Chondrocyte (in vitro differentiated cells): ENCODE measurements around the gene ZSWIM5. TPM values are rescaled to one million over a fixed set of nuclear protein-coding genes. Genes with fewer than 3 reads are reported as not detected.

ENCODE experiments used
- DNase-seq: peaks from one replicate; pipeline ENCODE4 v3.0.0; 2021; ENCODE audit warnings: mixed read lengths, low spot score
- H3K27ac Mint-ChIP-seq: one replicate; pipeline ENCODE4 v1.8.0; 2021; ENCODE audit warnings: mild to moderate bottlenecking, moderate library complexity, mixed read lengths; ENCODE audit not compliant: unreplicated experiment
- H3K27me3 Mint-ChIP-seq: 2 replicates; pipeline ENCODE4 v1.8.0; 2021; ENCODE audit warnings: low read depth, mixed read lengths
- H3K36me3 Mint-ChIP-seq: 2 replicates; pipeline ENCODE4 v1.8.0; 2021; ENCODE audit warnings: low read depth, mixed read lengths
- H3K4me1 Mint-ChIP-seq: 2 replicates; pipeline ENCODE4 v1.8.0; 2021; ENCODE audit warnings: low read depth, mild to moderate bottlenecking, mixed read lengths
- H3K4me3 Mint-ChIP-seq: one replicate; pipeline ENCODE4 v1.8.0; 2021; ENCODE audit warnings: mild to moderate bottlenecking, moderate library complexity, mixed read lengths; ENCODE audit not compliant: unreplicated experiment
- H3K9me3 Mint-ChIP-seq: 2 replicates; pipeline ENCODE4 v1.8.0; 2021; ENCODE audit warnings: low read depth, mixed read lengths
- total RNA-seq: library from RNA; stranded (reverse); gene quantifications from 3 replicates; pipeline ENCODE4 v1.2.1, GENCODE V29; 2021
- TF ChIP-seq, protein P1 (sequence below): fragments of 200-600 bp; sonication (generic); IDR thresholded peaks from 2 replicates; pipeline ENCODE4 v1.5.0; 2021; ENCODE audit warnings: antibody characterized with exemption, mild to moderate bottlenecking, moderate library complexity

Gene ZSWIM5
- total RNA-seq, 1 donor from 2014 or later = 1.0 TPM

DNA sequence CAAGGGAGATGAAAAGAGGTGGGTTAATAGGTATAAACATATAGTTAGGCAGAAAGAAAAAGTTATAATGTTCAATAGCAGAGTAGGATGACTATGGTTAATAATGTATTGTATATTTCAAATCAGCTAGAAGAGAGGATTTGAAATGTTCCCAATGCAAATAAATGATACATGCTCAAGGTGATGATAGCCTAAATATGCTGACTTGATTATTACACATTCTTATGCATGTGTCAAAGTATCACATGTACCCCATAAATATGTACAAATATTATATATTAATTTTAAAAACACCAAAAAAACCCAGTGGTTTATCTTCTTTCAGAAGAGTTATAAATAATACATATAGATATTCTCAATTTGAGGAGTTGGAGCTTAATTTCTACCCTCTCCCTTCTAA lies 38.3 kb upstream of the ZSWIM5 start:
- H3K4me1 Mint-ChIP-seq = peaks cover 6% of the 10 kb centered on the region
- H3K9me3 Mint-ChIP-seq = peaks cover 11% of the 10 kb centered on the region
- no peak overlapping the region for H3K4me3 Mint-ChIP-seq
- DNase-seq = no peak
- TF ChIP-seq, protein P1, sequence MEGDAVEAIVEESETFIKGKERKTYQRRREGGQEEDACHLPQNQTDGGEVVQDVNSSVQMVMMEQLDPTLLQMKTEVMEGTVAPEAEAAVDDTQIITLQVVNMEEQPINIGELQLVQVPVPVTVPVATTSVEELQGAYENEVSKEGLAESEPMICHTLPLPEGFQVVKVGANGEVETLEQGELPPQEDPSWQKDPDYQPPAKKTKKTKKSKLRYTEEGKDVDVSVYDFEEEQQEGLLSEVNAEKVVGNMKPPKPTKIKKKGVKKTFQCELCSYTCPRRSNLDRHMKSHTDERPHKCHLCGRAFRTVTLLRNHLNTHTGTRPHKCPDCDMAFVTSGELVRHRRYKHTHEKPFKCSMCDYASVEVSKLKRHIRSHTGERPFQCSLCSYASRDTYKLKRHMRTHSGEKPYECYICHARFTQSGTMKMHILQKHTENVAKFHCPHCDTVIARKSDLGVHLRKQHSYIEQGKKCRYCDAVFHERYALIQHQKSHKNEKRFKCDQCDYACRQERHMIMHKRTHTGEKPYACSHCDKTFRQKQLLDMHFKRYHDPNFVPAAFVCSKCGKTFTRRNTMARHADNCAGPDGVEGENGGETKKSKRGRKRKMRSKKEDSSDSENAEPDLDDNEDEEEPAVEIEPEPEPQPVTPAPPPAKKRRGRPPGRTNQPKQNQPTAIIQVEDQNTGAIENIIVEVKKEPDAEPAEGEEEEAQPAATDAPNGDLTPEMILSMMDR = no peak
- no peaks in the 10 kb centered on the region for H3K27me3 Mint-ChIP-seq
- H3K36me3 Mint-ChIP-seq = no peaks in the 10 kb centered on the region
- H3K27ac Mint-ChIP-seq = no peak overlapping the region

DNA sequence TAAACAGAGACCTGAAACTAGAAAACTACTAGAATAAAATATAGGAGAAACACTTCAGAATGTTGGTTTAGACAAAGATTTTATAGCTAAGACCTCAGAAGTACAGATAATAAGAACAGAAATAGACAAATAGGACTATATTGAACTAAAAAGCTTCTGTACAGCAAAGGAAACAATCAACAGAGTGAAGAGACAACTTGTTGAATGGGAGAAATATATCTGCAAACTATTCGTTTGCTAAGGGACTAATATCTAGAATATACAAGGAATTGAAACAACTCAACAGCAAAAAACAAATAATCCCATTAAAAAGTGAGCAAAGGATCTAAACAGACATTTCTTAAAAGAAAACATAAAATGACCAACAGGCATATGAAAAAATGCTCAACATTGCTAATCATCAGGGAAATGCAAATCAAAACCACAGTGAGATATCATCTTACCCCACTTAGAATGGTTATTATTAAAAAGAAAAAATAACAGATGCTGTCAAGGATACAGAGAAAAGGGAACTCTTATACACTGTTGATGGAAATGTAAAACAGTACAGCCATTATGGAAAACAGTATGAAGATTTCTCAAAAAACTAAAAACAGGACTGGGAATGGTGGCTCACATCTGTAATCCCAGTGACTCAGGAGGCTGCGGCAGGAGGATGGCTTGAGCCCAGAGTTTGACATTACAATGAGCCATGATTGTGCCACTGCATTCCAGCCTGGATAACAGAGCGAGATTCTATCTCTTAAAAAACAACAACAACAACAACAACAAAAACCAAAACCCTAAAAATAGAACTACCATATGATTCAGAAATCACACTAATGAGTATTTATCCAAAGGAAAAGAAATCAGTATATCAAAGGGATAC lies 37.3 kb upstream of the ZSWIM5 start:
- no peak for DNase-seq
- TF ChIP-seq, protein P1 = no peak
- H3K36me3 Mint-ChIP-seq = no peaks in the 10 kb centered on the region
- H3K9me3 Mint-ChIP-seq = peaks cover 11% of the 10 kb centered on the region
- no peak overlapping the region for H3K27ac Mint-ChIP-seq
- peaks cover 6% of the 10 kb centered on the region for H3K4me1 Mint-ChIP-seq
- no peaks in the 10 kb centered on the region for H3K27me3 Mint-ChIP-seq
- H3K4me3 Mint-ChIP-seq = no peak overlapping the region

DNA sequence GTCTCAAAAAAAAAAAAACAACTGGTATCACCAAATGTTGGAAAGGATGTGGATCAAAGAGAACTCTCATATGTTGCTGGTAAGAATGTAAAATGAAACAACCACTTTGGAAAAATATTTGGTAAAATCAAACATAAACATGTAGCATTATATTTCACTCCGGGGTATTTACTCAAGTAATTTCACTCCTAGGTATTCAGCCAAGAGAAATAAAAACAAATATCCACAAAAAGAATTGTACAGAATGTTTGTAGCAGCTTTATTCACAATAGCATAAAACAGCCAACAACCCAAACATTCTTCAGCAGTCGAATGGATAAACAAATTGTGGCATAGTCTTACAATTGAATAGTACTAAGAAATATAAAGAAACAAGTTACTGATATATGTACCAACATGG lies 32.4 kb upstream of the ZSWIM5 start:
- no peak for DNase-seq
- Mint-ChIP-seq H3K36me3 (no peaks in the 10 kb centered on the region), H3K27ac (no peak overlapping the region), H3K9me3 (peaks cover 9% of the 10 kb centered on the region), H3K4me1 (no peaks in the 10 kb centered on the region), H3K4me3 (no peak overlapping the region), H3K27me3 (peaks cover 3% of the 10 kb centered on the region)
- TF ChIP-seq, protein P1 = no peak

DNA sequence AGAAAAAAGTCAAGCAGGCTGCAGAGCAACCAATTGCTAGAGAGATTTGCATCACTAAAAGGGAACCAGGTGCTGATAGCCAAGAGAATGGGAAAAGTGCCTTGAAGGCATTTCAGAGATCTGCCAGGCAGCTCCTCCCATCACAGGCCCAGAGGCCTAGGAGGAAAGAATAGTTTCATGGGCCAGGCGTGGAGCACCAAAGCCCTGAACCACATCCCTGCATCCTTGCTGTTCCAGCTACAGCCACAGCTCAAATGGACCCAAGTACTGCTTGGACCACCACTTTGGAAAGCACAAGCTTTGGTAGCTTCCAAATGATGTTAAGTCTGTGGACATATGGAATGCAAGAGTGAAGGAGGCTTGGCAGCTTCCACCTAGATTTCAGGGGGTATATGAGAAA lies 29.7 kb upstream of the ZSWIM5 start:
- Mint-ChIP-seq H3K4me3 (no peak overlapping the region), H3K9me3 (peaks cover 3% of the 10 kb centered on the region), H3K4me1 (no peaks in the 10 kb centered on the region), H3K27me3 (peaks cover 6% of the 10 kb centered on the region), H3K36me3 (no peaks in the 10 kb centered on the region), H3K27ac (no peak overlapping the region)
- TF ChIP-seq, protein P1 = no peak
- DNase-seq = no peak

DNA sequence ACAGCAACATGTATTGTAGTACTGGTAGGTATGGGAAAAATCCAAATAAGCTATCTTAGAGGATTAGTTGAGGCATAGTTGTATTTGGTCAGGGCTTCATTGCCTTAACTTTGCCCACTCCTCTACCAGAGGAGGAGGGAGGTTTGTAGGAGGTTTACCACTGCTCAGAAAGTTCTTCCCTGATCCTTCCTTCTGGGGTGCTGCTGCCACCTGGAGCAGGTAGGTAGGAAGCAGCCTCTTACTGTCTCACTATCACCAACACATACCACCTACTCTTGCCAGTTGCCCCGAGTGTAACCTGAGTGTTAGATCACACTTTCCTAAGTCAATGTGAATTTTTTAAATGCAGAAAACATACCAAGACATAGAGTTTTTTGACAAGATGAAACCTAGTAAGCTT lies 24.1 kb upstream of the ZSWIM5 start:
- H3K4me1 Mint-ChIP-seq = no peaks in the 10 kb centered on the region
- H3K27me3 Mint-ChIP-seq = peaks cover 10% of the 10 kb centered on the region
- H3K36me3 Mint-ChIP-seq = no peaks in the 10 kb centered on the region
- no peaks in the 10 kb centered on the region for H3K9me3 Mint-ChIP-seq
- no peak overlapping the region for H3K4me3 Mint-ChIP-seq
- TF ChIP-seq, protein P1 = no peak
- H3K27ac Mint-ChIP-seq = no peak overlapping the region
- no peak for DNase-seq
